K562 (cell line): Measurements from ENCODE around the gene DSC2. TPM values are rescaled to one million over a fixed set of nuclear protein-coding genes. Genes with fewer than 3 reads are reported as not detected.

Experiments used
- ATAC-seq: fragments of 200-7000 bp; cut with Tn5 transposase; 3 replicates; pipeline ENCODE4 v1.9.1; 2020; ENCODE audit warnings: moderate library complexity
- BruUV-seq: library from RNA; stranded (reverse); fragments of 400-500 nt; replicated peaks from 2 replicates; lab custom pipeline; 2021; lab: Mats Ljungman, UMichigan
- CTCF ChIA-PET: fragments of 300-600 bp; formaldehyde crosslinking; extraction: SDS; loops from one replicate; lab custom pipeline; 2021; ENCODE audit warnings: low intra/inter-chr PET ratio; lab: Yijun Ruan, JAX
- POLR2A ChIA-PET: fragments of 300-600, 350-650 bp; sonication (Branson Sonifier 250); formaldehyde crosslinking; extraction: SDS; loops from one replicate; lab custom pipeline; 2021; ENCODE audit warnings: antibody characterized with exemption, inconsistent platforms; lab: Yijun Ruan, JAX
- DNase-seq, 4 experiments: peaks; one replicate each; pipeline versions ENCODE4 v3.0.0 to v3.0.0-alpha.2; 2011 to 2018; ENCODE audit warnings: low spot score in 3 of 4, mixed read lengths in 3 of 4; ENCODE audit errors: extremely low read depth in 1 of 4
- FAIRE-seq: peaks from 2 replicates; lab custom pipeline; 2011; peaks lifted over from hg19 to GRCh38; lab: Jason Lieb, UNC
- H2AFZ ChIP-seq: 2 replicates; pipeline ENCODE4 v1.6.0; 2011; ENCODE audit warnings: low read depth, low read length, control low read depth, inconsistent platforms
- H3K27ac ChIP-seq: fragments of 200-600 bp; 3 replicates; pipeline ENCODE4 v1.8.0; 2011; ENCODE audit warnings: low read depth, mild to moderate bottlenecking, control low read depth, inconsistent platforms, low read length, moderate library complexity, mixed read lengths; ENCODE audit errors: extremely low read depth
- H3K27me3 ChIP-seq, 2 experiments: fragments of 300-600 bp in 1 of 2; 2 replicates in 1 of 2; 3 replicates in 1 of 2; pipeline versions ENCODE4 v1.6.0 to v1.8.0; 2011; ENCODE audit warnings: inconsistent platforms in 2 of 2, low read length in 2 of 2, mild to moderate bottlenecking in 1 of 2, mixed read lengths in 1 of 2, moderate library complexity in 1 of 2; ENCODE audit not compliant: control insufficient read depth in 2 of 2, insufficient read depth in 2 of 2
- H3K36me3 ChIP-seq: fragments of 300-600 bp; 3 replicates; pipeline ENCODE4 v1.8.0; 2011; ENCODE audit warnings: mild to moderate bottlenecking, low read length, inconsistent platforms; ENCODE audit not compliant: control insufficient read depth, insufficient read depth
- H3K4me1 ChIP-seq, 2 experiments: fragments of 200-600 bp in 1 of 2; replicated peaks in 1 of 2; 2 replicates in 1 of 2; 3 replicates in 1 of 2; pipeline versions ENCODE4 v1.5.1 to v1.8.0; 2011; ENCODE audit warnings: inconsistent platforms in 2 of 2, low read length in 2 of 2, mild to moderate bottlenecking in 1 of 2, mixed read lengths in 1 of 2, moderate library complexity in 1 of 2; ENCODE audit not compliant: control insufficient read depth in 2 of 2, insufficient read depth in 2 of 2
- H3K4me2 ChIP-seq: 2 replicates; pipeline ENCODE4 v1.6.1; 2011; ENCODE audit warnings: low read length, control low read depth, inconsistent platforms, mixed read lengths; ENCODE audit not compliant: insufficient read depth
- H3K4me3 ChIP-seq: fragments of 200-600 bp; sonication (generic), shearing (Covaris generic); 2 replicates; pipeline ENCODE4 v1.5.1; 2016; ENCODE audit warnings: control low read depth, inconsistent platforms
- H3K79me2 ChIP-seq: fragments of 200-600 bp; 3 replicates; pipeline ENCODE4 v1.8.0; 2011; ENCODE audit warnings: low read length, inconsistent platforms; ENCODE audit not compliant: control insufficient read depth, insufficient read depth
- H3K9ac ChIP-seq, 2 experiments: 2 replicates each; pipeline versions ENCODE4 v1.6.0 to v1.6.1; 2011; ENCODE audit warnings: low read depth in 2 of 2, low read length in 2 of 2, control low read depth in 1 of 2, inconsistent platforms in 1 of 2, mild to moderate bottlenecking in 1 of 2, mixed read lengths in 1 of 2; ENCODE audit not compliant: insufficient read depth in 1 of 2
- H3K9me1 ChIP-seq: one replicate; pipeline ENCODE4 v1.6.0; 2011; ENCODE audit warnings: inconsistent platforms, mild to moderate bottlenecking, low read length, moderate library complexity; ENCODE audit not compliant: control insufficient read depth, insufficient read depth
- H3K9me3 ChIP-seq: replicated peaks from 2 replicates; pipeline ENCODE4 v1.5.1; 2011; ENCODE audit warnings: low read depth, low read length, inconsistent platforms; ENCODE audit not compliant: control insufficient read depth, insufficient read depth
- H4K20me1 ChIP-seq: replicated peaks from 2 replicates; pipeline ENCODE4 v1.6.1; 2011; ENCODE audit warnings: low read length, inconsistent platforms, mixed read lengths; ENCODE audit not compliant: control insufficient read depth, insufficient read depth
- NFIX ChIP-seq: fragments of 250-450 bp; sonication (Bioruptor Pico); IDR thresholded peaks from 2 replicates; pipeline ENCODE4 v1.4.0; 2020; ENCODE audit warnings: low read depth, mild to moderate bottlenecking, moderate library complexity
- WGBS: fragments of 100-300 bp; shearing (Covaris generic); methylation state at CpG from one replicate; pipeline ENCODE4 v1.1.6; 2016; ENCODE audit warnings: low coverage, mixed read lengths; ENCODE audit not compliant: insufficient coverage; ENCODE audit errors: missing lambda C conversion rate; 5-methylcytosine and 5-hydroxymethylcytosine counted together
- in situ Hi-C: fragments of 300-500 bp; cut with MboI; formaldehyde crosslinking; loops from 4 replicates; pipeline ENCODE4 v1.15.0; 2018; ENCODE audit warnings: inconsistent platforms, mixed read lengths
- intact Hi-C: fragments of 100-400 bp; cut with micrococcal nuclease; formaldehyde crosslinking; loops from 2 replicates; pipeline ENCODE4 v1.14.2; 2022
- polyA plus RNA-seq, 8 experiments: library from polyadenylated mRNA; depleted of rRNA in 4 of 8; stranded (reverse) in 5 of 8; unstranded in 3 of 8; fragments of >200 nt; fragmentation: Nextera tagmentation in 2 of 8; fragmentation: Illumina TruSeq in 1 of 8; extraction: Ambion mirVana in 2 of 8; extraction: Trizol in 1 of 8; gene quantifications; 2 replicates each; pipeline versions ENCODE4 v1.2.1 to v1.2.3, GENCODE V29; 2011 to 2014; ENCODE audit warnings: inconsistent platforms in 1 of 8, missing spikeins in 1 of 8
- total RNA-seq, 7 experiments: library from RNA; depleted of rRNA in 6 of 7; stranded (reverse); fragments of >200 nt in 6 of 7; fragmentation: Illumina TruSeq in 2 of 7; extraction: Trizol in 2 of 7; gene quantifications; 2 replicates each; pipeline versions ENCODE4 v1.2.1 to v1.2.3, GENCODE V29; 2011 to 2021; ENCODE audit warnings: low replicate concordance in 1 of 7
- TF ChIP-seq, protein P1 (sequence below): IDR thresholded peaks from 2 replicates; pipeline ENCODE4 v1.6.1; 2016; ENCODE audit warnings: missing genetic modification characterization, missing compliant biosample characterization

The DSC2 gene
- total and polyA plus RNA-seq, 9 of the 15 experiments (the other 6 are each of a cell fraction or from before 2014, with no cell fraction given) = 3.8 to 15.3 (median 6.4) TPM

DNA sequence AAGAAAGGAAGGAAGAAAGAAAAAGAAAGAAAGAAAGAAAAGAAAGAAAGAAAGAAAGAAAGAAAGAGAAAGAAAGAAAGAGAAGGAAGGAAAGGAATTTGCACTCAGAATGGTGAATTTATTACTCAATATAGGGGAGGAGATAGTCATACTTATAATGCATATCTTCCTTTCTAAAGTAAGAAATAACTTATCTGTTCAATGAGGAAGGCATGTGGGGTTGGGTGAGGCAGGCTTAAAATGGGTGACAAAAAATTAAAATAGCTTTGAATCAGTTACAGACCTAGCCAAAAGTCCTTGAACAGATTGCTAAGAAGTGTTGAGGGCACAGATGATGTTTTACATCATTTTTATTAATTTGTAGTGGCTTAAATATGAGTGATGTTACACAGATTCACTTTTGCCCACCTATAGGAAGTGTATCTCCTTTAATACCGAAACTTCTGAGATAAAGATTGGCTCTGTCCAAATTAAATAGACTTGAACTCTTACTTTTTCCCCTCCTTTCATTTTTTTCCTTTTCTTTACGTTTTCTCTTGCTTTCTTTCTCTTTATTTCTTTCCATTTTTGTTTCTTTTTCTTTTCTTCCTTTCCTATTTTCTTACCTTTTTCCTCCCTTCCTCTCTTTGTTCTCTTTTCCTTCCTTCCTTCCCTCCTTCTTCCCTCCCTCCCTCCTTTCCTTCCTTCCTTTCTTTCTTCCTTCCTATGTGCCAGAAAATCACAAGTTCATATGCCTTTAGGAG is 14.8 kb upstream of the DSC2 start:
- FAIRE-seq (no peak), ATAC-seq (no peak), DNase-seq (no peak)
- no TSS peak for BruUV-seq
- H3K27me3 ChIP-seq = no peaks in the 10 kb centered on the region; a peak in 1 of 5 replicates
- POLR2A ChIA-PET = no interaction called here
- no peak overlapping the region for H3K9ac ChIP-seq
- intact Hi-C loops (no loop called here), in situ Hi-C loops (no loop called here)
- no peaks in the 10 kb centered on the region for H4K20me1 ChIP-seq
- WGBS = 0% methylated on average over 2 of the region's 2 CpGs
- H2AFZ ChIP-seq = no peak overlapping the region
- no peaks in the 10 kb centered on the region for H3K79me2 ChIP-seq
- CTCF ChIA-PET = interaction anchor here (0.6 kb wide), 1 partner anchor 12 kb away, joined by 4 read pairs; no protein-coding TSS in a partner anchor
- H3K4me3 ChIP-seq = no peak overlapping the region
- H3K9me1 ChIP-seq = no peaks in the 10 kb centered on the region
- no peaks in the 10 kb centered on the region for H3K9me3 ChIP-seq
- H3K4me2 ChIP-seq = no peak overlapping the region
- no peaks in the 10 kb centered on the region for H3K4me1 ChIP-seq
- no peaks in the 10 kb centered on the region for H3K36me3 ChIP-seq
- no peak for TF ChIP-seq NFIX (CRISPR knock-in tag)
- TF ChIP-seq, protein P1, sequence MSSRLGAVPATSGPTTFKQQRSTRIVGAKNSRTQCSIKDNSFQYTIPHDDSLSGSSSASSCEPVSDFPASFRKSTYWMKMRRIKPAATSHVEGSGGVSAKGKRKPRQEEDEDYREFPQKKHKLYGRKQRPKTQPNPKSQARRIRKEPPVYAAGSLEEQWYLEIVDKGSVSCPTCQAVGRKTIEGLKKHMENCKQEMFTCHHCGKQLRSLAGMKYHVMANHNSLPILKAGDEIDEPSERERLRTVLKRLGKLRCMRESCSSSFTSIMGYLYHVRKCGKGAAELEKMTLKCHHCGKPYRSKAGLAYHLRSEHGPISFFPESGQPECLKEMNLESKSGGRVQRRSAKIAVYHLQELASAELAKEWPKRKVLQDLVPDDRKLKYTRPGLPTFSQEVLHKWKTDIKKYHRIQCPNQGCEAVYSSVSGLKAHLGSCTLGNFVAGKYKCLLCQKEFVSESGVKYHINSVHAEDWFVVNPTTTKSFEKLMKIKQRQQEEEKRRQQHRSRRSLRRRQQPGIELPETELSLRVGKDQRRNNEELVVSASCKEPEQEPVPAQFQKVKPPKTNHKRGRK (tag) = peak; percentile 83; the same call in 1 of the 2 replicates
- H3K27ac ChIP-seq = no peak overlapping the region
